IMR-90 (cell line): ENCODE data around the gene RAI14. TPM values are rescaled to one million over a fixed set of nuclear protein-coding genes. Genes with fewer than 3 reads are reported as not detected.

Source experiments
- ATAC-seq: fragments of 200-7000 bp; cut with Tn5 transposase; 2 replicates; pipeline ENCODE4 v1.9.1; 2020; ENCODE audit warnings: low read depth, mild to moderate bottlenecking, moderate library complexity
- BruUV-seq: library from RNA; stranded (reverse); fragments of 400-500 nt; replicated peaks from 2 replicates; lab custom pipeline; 2021; lab: Mats Ljungman, UMichigan
- CTCF ChIA-PET: fragments of 300-600 bp; formaldehyde crosslinking; extraction: SDS; loops from one replicate; lab custom pipeline; 2021; ENCODE audit warnings: antibody characterized with exemption; lab: Yijun Ruan, JAX
- POLR2A ChIA-PET: fragments of 300-600 bp; sonication (Branson Sonifier 250); formaldehyde crosslinking; loops from one replicate; lab custom pipeline; 2022; ENCODE audit warnings: antibody characterized with exemption; ENCODE audit not compliant: unreplicated experiment; lab: Charles Lee
- DNase-seq: peaks from one replicate; pipeline ENCODE4 v3.0.0; 2013
- H2AFZ ChIP-seq: replicated peaks from 2 replicates; pipeline ENCODE3; 2013; ENCODE audit warnings: low read length, mild to moderate bottlenecking; ENCODE audit not compliant: poor library complexity
- H2AK5ac ChIP-seq: 2 replicates; pipeline ENCODE4 v1.6.1; 2013; ENCODE audit warnings: low read depth, low read length, inconsistent platforms
- H2AK9ac ChIP-seq: replicated peaks from 2 replicates; pipeline ENCODE3; 2013; ENCODE audit warnings: mild to moderate bottlenecking, low read depth, low read length, moderate library complexity; ENCODE audit not compliant: poor library complexity
- H2BK120ac ChIP-seq: 2 replicates; pipeline ENCODE4 v1.6.1; 2013; ENCODE audit warnings: low read depth, low read length, inconsistent platforms
- H2BK15ac ChIP-seq: 3 replicates; pipeline ENCODE4 v1.6.1; 2013; ENCODE audit warnings: low read depth, low read length, inconsistent platforms
- H2BK20ac ChIP-seq: 2 replicates; pipeline ENCODE4 v1.6.1; 2013; ENCODE audit warnings: low read depth, mild to moderate bottlenecking, inconsistent platforms, low read length, moderate library complexity
- H2BK5ac ChIP-seq: 2 replicates; pipeline ENCODE4 v1.6.1; 2013; ENCODE audit warnings: mild to moderate bottlenecking, low read depth, low read length, inconsistent platforms; ENCODE audit not compliant: poor library complexity, severe bottlenecking
- H3K14ac ChIP-seq: replicated peaks from 2 replicates; pipeline ENCODE4 v1.6.1; 2013; ENCODE audit warnings: low read depth, low read length, inconsistent platforms
- H3K18ac ChIP-seq: 2 replicates; pipeline ENCODE4 v1.6.1; 2013; ENCODE audit warnings: low read depth, low read length, control low read depth
- H3K23ac ChIP-seq: 2 replicates; pipeline ENCODE4 v1.6.1; 2013; ENCODE audit warnings: low read depth, low read length, inconsistent platforms
- H3K27ac ChIP-seq: 2 replicates; pipeline ENCODE4 v1.5.1; 2013; ENCODE audit warnings: mild to moderate bottlenecking, control low read depth, low read length; ENCODE audit not compliant: insufficient read depth
- H3K27me3 ChIP-seq: 2 replicates; pipeline ENCODE4 v1.6.1; 2013; ENCODE audit warnings: low read length; ENCODE audit not compliant: control insufficient read depth, insufficient read depth
- H3K36me3 ChIP-seq: 2 replicates; pipeline ENCODE4 v1.6.1; 2013; ENCODE audit warnings: low read length, mixed read lengths; ENCODE audit not compliant: control insufficient read depth, insufficient read depth
- H3K4ac ChIP-seq: 2 replicates; pipeline ENCODE4 v1.6.1; 2013; ENCODE audit warnings: low read depth, low read length, inconsistent platforms
- H3K4me1 ChIP-seq: 2 replicates; pipeline ENCODE4 v1.6.1; 2013; ENCODE audit warnings: low read length, mixed read lengths; ENCODE audit not compliant: control insufficient read depth, insufficient read depth
- H3K4me2 ChIP-seq: 2 replicates; pipeline ENCODE4 v1.6.1; 2013; ENCODE audit warnings: low read depth, mild to moderate bottlenecking, control low read depth, low read length, moderate library complexity
- H3K4me3 ChIP-seq: 2 replicates; pipeline ENCODE4 v1.5.1; 2013; ENCODE audit warnings: low read depth, mild to moderate bottlenecking, control low read depth, low read length, moderate library complexity; ENCODE audit not compliant: insufficient read depth
- H3K56ac ChIP-seq: 2 replicates; pipeline ENCODE4 v1.6.1; 2013; ENCODE audit warnings: low read length, inconsistent platforms; ENCODE audit not compliant: insufficient read depth; ENCODE audit errors: extremely low read depth
- H3K79me1 ChIP-seq, 2 experiments: 2 replicates each; pipeline ENCODE4 v1.6.1; 2013; ENCODE audit warnings: low read length in 2 of 2, inconsistent platforms in 1 of 2, low read depth in 1 of 2
- H3K9ac ChIP-seq: 2 replicates; pipeline ENCODE4 v1.6.1; 2013; ENCODE audit warnings: low read depth, low read length, control low read depth
- H3K9me1 ChIP-seq: 2 replicates; pipeline ENCODE4 v1.6.1; 2013; ENCODE audit warnings: low read length, inconsistent platforms; ENCODE audit not compliant: insufficient read depth
- H3K9me3 ChIP-seq: 2 replicates; pipeline ENCODE4 v1.6.1; 2013; ENCODE audit warnings: low read length; ENCODE audit not compliant: control insufficient read depth, insufficient read depth
- H4K20me1 ChIP-seq: 2 replicates; pipeline ENCODE4 v1.6.1; 2013; ENCODE audit warnings: low read length, inconsistent platforms; ENCODE audit not compliant: insufficient read depth
- H4K5ac ChIP-seq: 2 replicates; pipeline ENCODE4 v1.6.1; 2013; ENCODE audit warnings: mild to moderate bottlenecking, low read depth, low read length, control low read depth
- H4K8ac ChIP-seq, 2 experiments: 2 replicates each; pipeline ENCODE4 v1.6.1; 2013; ENCODE audit warnings: low read depth in 2 of 2, low read length in 2 of 2, control low read depth in 1 of 2, inconsistent platforms in 1 of 2
- H4K91ac ChIP-seq: 2 replicates; pipeline ENCODE4 v1.6.1; 2013; ENCODE audit warnings: low read depth, low read length, inconsistent platforms; ENCODE audit not compliant: insufficient read depth
- CTCF ChIP-seq: conservative IDR thresholded peaks from 2 replicates; pipeline ENCODE4 v1.5.1; 2012; ENCODE audit warnings: mild to moderate bottlenecking, low read depth, low read length, improper control_type of control experiment
- MAZ ChIP-seq: IDR thresholded peaks from 2 replicates; pipeline ENCODE4 v1.6.1; 2012; ENCODE audit warnings: low read depth, mild to moderate bottlenecking, low read length, improper control_type of control experiment, moderate library complexity, borderline replicate concordance
- MXI1 ChIP-seq: IDR thresholded peaks from 2 replicates; pipeline ENCODE4 v1.6.1; 2012; ENCODE audit warnings: low read depth, mild to moderate bottlenecking, low read length, moderate library complexity, borderline replicate concordance
- NFE2L2 ChIP-seq: fragments of 150-350 bp; IDR thresholded peaks from 2 replicates; pipeline ENCODE4 v1.6.1; 2016; ENCODE audit warnings: low read depth, mild to moderate bottlenecking, low read length
- POLR2A ChIP-seq: IDR thresholded peaks from 2 replicates; pipeline ENCODE4 v1.6.1; 2012; ENCODE audit warnings: mild to moderate bottlenecking, low read depth, low read length
- RAD21 ChIP-seq: IDR thresholded peaks from 2 replicates; pipeline ENCODE4 v1.6.1; 2012; ENCODE audit warnings: low read length, improper control_type of control experiment
- SMC3 ChIP-seq: fragments of 150-350 bp; IDR thresholded peaks from 2 replicates; pipeline ENCODE4 v1.6.1; 2016; ENCODE audit warnings: low read depth, mild to moderate bottlenecking, antibody characterized with exemption, low read length, moderate library complexity
- USF2 ChIP-seq: fragments of 150-350 bp; IDR thresholded peaks from 2 replicates; pipeline ENCODE4 v1.6.1; 2017; ENCODE audit warnings: mild to moderate bottlenecking, antibody characterized with exemption, low read length, low read depth
- WGBS, 2 experiments: methylation state at CpG; one replicate each; pipeline versions ENCODE4 v1.1.5 to v1.1.7; 2013; ENCODE audit warnings: missing lambda C conversion rate in 2 of 2; ENCODE audit not compliant: insufficient read length in 1 of 2; ENCODE audit errors: extremely low coverage in 2 of 2; 5-methylcytosine and 5-hydroxymethylcytosine counted together
- dilution Hi-C: fragments of 300-500 bp; cut with HindIII; formaldehyde crosslinking; loops from one replicate; pipeline ENCODE4 v1.14.3; 2018; ENCODE audit warnings: low sequenced_read_pairs; ENCODE audit not compliant: unreplicated experiment
- in situ Hi-C: fragments of 300-500 bp; cut with MboI; formaldehyde crosslinking; loops from 3 replicates; pipeline ENCODE4 v1.14.3; 2019; ENCODE audit warnings: low sequenced_read_pairs, inconsistent platforms, mixed read lengths
- intact Hi-C: fragments of 100-400 bp; cut with micrococcal nuclease; formaldehyde crosslinking; loops from 2 replicates; pipeline ENCODE4 v1.10.0; 2022
- polyA plus RNA-seq, 3 experiments: library from polyadenylated mRNA; depleted of rRNA; stranded (reverse); fragments of >200 nt; gene quantifications; 2 replicates each; pipeline ENCODE4 v1.2.3, GENCODE V29; 2012; ENCODE audit warnings: low replicate concordance in 1 of 3
- total RNA-seq: library from RNA; depleted of rRNA; stranded (reverse); fragments of >200 nt; gene quantifications from 2 replicates; pipeline ENCODE4 v1.2.3, GENCODE V29; 2012

Gene RAI14
- total and polyA plus RNA-seq, 2 of the 4 experiments (the other 2 are of a cell fraction): 221 to 267 TPM

GRCh38 chr5:34804913-34805312 lies 148.8 kb downstream of the RAI14 start:
- Histone ChIP-seq H3K18ac (no peak overlapping the region), H3K4me2 (no peak overlapping the region), H3K56ac (no peak overlapping the region), H3K23ac (no peak overlapping the region), H4K8ac (no peak overlapping the region), H3K27me3 (no peaks in the 10 kb centered on the region), H3K4ac (no peak overlapping the region), H4K5ac (peak overlapping the region; percentile 33; the same call in 1 of the 2 replicates), H3K4me1 (peaks cover 2% of the 10 kb centered on the region; the same call in 1 of the 2 replicates), H3K9ac (no peak overlapping the region), H3K36me3 (peaks cover 51% of the 10 kb centered on the region), H2BK5ac (no peak overlapping the region), H3K4me3 (no peak overlapping the region), H3K79me1 (peaks cover 61 to 76% of the 10 kb centered on the region in 2 experiments), H4K20me1 (peaks cover 32% of the 10 kb centered on the region), H2BK20ac (no peak overlapping the region), H2AFZ (no peak overlapping the region), H4K91ac (no peak overlapping the region), H3K9me1 (peaks cover 25% of the 10 kb centered on the region), H2AK5ac (no peak overlapping the region), H3K14ac (no peak overlapping the region), H2BK15ac (no peak overlapping the region), H3K9me3 (no peaks in the 10 kb centered on the region), H3K27ac (no peak overlapping the region), H2BK120ac (no peak overlapping the region), H2AK9ac (no peak overlapping the region)
- no CpG with 5 or more reads among the region's 5 CpGs for WGBS, 2 experiments
- ChIA-PET POLR2A (no interaction called here), CTCF (no interaction called here)
- intact Hi-C loops (no loop called here), dilution Hi-C loops (no loop called here), in situ Hi-C loops (no loop called here)
- no TSS peak for BruUV-seq
- ATAC-seq (no peak), DNase-seq (no peak)
- no peak for TF ChIP-seq NFE2L2
- TF ChIP-seq POLR2A: no peak
- no peak for TF ChIP-seq RAD21
- no peak for TF ChIP-seq MXI1
- TF ChIP-seq CTCF: no peak
- no peak for TF ChIP-seq USF2
- no peak for TF ChIP-seq MAZ
- no peak for TF ChIP-seq SMC3
